Adrenal gland (tissue), 5 donors: Measurements from ENCODE around the gene ZBTB7C.

ENCODE experiments used
- CTCF ChIP-seq, 6 experiments: fragments of 450-650 bp in 4 of 6; fragments of 200-600 bp in 2 of 6; sonication (generic) in 1 of 6; IDR thresholded peaks; 1 replicate in 5 of 6; 2 replicates in 1 of 6; pipeline versions ENCODE4 v1.5.1 to v1.8.0; 2016 to 2021; ENCODE audit warnings: antibody characterized with exemption in 6 of 6, mild to moderate bottlenecking in 2 of 6, moderate library complexity in 1 of 6
- POLR2A ChIP-seq, 2 donors: fragments of 450-650 bp; IDR thresholded peaks; one replicate each; pipeline ENCODE4 v1.6.1; 2017; ENCODE audit warnings: antibody characterized with exemption in 2 of 2, mild to moderate bottlenecking in 2 of 2, moderate library complexity in 1 of 2
- donor health status: DM: no; HTN: no; CAD: no.

DNA sequence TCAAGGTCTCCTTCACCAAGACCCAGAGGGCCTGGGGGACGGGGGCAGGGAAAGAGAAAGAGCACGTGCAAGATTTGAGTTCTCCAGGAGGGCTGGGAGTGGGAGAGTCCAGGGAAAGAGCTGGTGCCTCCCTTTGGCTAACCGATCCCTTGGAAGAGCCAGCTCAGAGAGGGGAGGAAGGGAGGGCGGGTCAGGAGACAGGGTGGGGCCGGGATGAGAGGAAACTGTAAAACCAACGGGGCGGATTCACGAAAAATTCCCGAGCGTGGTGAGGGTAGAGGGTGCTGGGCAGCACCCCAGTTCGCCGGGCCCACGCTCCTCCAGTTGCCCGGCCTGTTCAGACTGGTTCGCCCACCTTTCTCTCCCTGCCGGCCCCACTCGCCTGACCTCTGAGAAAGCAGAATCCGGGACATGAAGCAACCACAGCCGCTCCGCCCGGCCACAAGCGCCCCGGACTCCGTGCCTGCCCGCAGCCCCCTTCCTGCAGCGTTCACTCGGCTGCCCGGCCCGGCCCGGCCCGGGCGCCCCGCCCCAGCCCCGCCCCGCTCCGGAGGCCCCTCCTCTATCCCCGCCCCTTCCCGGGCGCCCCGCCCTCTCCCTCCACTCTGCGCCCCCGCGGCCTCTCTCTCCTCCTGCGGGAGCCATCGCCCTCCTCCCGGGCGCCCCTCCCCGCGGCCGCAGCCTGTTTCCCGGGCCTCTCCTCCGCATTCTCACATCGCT is 247.8 kb downstream of the ZBTB7C start:
- TF ChIP-seq POLR2A (IDR thresholded peaks at IDR 0.05), result peak; percentile 69 to 87
- TF ChIP-seq CTCF (IDR thresholded peaks at IDR 0.05), result no peak
